ENCODE data around the gene MYOD1. TPM values are rescaled to one million over a fixed set of nuclear protein-coding genes. Genes with fewer than 3 reads are reported as not detected.

Gene MYOD1
- polyA plus RNA-seq, 1 experiment = not detected

DNA sequence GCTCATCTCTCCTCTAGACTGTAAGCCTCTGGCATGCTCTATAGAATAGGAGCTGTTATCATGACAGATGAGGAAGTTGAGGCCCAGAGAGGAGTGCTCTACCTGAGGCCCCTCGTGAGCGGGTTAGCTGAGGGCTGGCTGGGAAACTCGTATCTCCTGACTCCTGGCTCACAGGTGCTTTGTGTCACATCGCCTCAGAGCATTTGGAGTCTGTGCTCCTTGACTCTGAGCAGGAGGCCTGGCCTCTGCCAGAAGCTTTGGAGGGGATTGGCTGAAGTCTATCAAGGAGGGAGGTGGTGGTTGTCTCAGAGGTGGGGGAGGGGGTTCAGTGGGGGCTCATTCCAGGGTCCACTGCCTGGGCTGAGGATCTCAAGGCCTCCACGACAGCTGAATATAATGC, 22.6 kb downstream of the MYOD1 start:
- Histone ChIP-seq H3K27me3 (ENCODE audit: control insufficient read depth, insufficient read depth, low read length) (peaks cover 9% of the 10 kb centered on the region), H3K36me3 (ENCODE audit: control insufficient read depth, insufficient read depth, low read length) (no peaks in the 10 kb centered on the region), H3K4me3 (ENCODE audit: low read depth, low read length) (no peak overlapping the region)
- POLR2A ChIA-PET = no interaction called here
- CTCF ChIA-PET = interaction anchor here (1.2 to 21.3 kb wide), 3 partner anchors 11 to 238 kb away, joined by 4 to 533 read pairs (median 16); no protein-coding TSS in a partner anchor
- TF ChIP-seq, protein P1, sequence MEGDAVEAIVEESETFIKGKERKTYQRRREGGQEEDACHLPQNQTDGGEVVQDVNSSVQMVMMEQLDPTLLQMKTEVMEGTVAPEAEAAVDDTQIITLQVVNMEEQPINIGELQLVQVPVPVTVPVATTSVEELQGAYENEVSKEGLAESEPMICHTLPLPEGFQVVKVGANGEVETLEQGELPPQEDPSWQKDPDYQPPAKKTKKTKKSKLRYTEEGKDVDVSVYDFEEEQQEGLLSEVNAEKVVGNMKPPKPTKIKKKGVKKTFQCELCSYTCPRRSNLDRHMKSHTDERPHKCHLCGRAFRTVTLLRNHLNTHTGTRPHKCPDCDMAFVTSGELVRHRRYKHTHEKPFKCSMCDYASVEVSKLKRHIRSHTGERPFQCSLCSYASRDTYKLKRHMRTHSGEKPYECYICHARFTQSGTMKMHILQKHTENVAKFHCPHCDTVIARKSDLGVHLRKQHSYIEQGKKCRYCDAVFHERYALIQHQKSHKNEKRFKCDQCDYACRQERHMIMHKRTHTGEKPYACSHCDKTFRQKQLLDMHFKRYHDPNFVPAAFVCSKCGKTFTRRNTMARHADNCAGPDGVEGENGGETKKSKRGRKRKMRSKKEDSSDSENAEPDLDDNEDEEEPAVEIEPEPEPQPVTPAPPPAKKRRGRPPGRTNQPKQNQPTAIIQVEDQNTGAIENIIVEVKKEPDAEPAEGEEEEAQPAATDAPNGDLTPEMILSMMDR (IDR thresholded peaks at IDR 0.05; ENCODE audit: insufficient read depth, low read depth, low read length) = no peak
- DNase-seq (ENCODE audit: low read depth) = no peak

DNA sequence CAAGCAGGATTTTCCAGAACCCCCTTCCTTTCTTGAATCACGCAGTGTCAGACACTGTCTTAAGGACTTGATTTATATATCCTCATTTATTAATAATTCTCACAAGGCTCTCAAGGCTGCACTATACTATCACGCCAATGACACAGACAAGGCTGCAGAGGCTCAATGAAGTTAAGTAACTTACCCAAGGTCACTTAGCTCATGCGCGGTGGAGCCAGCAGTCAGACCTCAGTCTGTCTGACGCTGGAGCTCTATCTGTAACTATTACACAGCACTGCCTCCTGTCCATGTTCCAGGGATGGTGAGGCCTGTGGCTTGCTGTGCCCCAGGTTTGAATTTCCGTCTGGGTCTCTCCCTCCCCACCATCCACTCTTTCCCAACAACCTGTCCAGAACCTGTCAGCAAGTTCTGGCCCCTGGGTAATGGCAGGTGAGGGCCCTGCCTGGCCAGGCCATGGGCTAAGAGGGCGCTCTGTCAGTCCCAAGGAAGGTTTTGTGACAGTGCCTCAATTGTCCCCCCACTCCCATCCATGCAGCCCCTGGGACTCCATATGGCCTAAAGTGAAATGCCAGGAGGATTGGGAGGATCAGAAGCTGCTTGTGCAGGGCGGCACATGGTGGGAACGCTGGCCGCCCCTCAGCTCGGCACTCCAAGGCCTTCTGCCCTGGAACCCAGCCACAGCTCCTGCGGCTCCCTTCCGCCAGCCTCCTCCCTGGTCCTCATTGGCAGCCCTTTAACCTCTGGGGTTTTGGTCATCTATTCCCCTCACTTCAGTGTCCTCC, 23.8 kb downstream of the MYOD1 start:
- ChIA-PET POLR2A (no interaction called here), CTCF (interaction anchor here (21.3 kb wide), 1 partner anchor 236 kb away, joined by 533 read pairs; no protein-coding TSS in a partner anchor)
- Histone ChIP-seq H3K4me3 (ENCODE audit: low read depth, low read length) (no peak overlapping the region), H3K36me3 (ENCODE audit: control insufficient read depth, insufficient read depth, low read length) (no peaks in the 10 kb centered on the region), H3K27me3 (ENCODE audit: control insufficient read depth, insufficient read depth, low read length) (peaks cover 1% of the 10 kb centered on the region; the same call in 1 of the 2 replicates)
- no peak for DNase-seq (ENCODE audit: low read depth)
- TF ChIP-seq, protein P1 (IDR thresholded peaks at IDR 0.05; ENCODE audit: insufficient read depth, low read depth, low read length) = no peak

DNA sequence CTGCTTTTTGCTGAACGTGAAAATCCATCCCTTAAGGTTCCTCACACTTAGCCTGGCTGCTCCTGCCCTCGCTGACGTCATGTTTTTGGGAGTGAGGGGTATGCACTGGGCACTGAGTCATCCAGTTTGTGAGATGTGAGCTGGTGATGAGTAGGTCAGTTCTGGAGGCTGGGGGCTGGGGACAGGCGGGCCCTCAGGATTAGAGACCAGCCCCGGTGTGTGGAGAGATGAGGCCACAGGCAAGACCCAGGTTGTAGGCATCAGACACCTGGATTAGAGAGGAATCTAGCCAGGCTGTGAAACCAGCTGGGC, 24.4 kb downstream of the MYOD1 start:
- TF ChIP-seq, protein P1 (IDR thresholded peaks at IDR 0.05; ENCODE audit: insufficient read depth, low read depth, low read length) = no peak
- DNase-seq (ENCODE audit: low read depth) = no peak
- H3K4me3 ChIP-seq (ENCODE audit: low read depth, low read length) = no peak overlapping the region
- ChIA-PET CTCF (interaction anchor here (21.3 kb wide), 1 partner anchor 236 kb away, joined by 533 read pairs; no protein-coding TSS in a partner anchor), POLR2A (no interaction called here)
- H3K36me3 ChIP-seq (ENCODE audit: control insufficient read depth, insufficient read depth, low read length) = no peaks in the 10 kb centered on the region
- H3K27me3 ChIP-seq (ENCODE audit: control insufficient read depth, insufficient read depth, low read length) = no peaks in the 10 kb centered on the region

DNA sequence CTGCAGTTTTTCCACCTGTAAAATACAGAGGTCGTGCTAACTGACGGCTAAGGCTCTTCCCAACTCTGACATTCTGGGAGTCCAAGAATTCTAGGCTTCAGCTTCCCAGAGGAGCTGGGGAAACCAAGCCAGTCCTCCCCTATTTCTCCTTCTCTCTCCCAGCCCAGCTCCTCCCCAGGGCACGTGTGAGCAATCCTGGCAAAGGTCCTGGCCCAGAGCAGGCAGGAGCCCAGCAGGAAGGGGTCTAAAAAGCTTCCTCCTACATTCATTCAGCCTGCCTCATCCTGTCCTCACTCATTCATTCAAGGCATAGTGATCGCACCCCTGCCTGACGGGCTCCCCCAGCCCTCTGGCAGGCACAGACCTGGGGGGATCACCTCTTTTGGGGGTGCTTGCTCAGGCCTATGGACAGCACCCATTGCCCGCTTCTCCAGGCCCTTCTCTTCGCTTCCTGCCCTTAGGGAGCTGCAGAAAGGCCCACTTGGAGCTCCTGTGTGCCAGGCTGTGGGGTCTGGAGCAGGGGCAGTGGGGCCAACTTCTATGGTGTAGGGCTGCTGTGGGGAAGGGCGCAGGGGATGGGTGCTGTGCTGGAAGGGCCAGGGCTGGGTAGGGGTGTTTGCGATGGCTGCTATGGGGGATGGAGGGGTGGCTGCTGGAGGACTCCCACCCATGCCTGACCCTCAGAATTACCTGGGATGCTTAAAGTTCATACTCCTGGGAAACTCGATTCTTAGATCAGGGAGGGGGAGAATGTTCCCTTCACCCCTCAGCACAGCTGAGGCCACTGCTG, 25.0 kb downstream of the MYOD1 start:
- H3K27me3 ChIP-seq (ENCODE audit: control insufficient read depth, insufficient read depth, low read length) = no peaks in the 10 kb centered on the region
- ChIA-PET CTCF (interaction anchor here (0.9 to 21.3 kb wide), 2 partner anchors 16 to 235 kb away, joined by 3 to 533 read pairs; no protein-coding TSS in a partner anchor), POLR2A (no interaction called here)
- H3K36me3 ChIP-seq (ENCODE audit: control insufficient read depth, insufficient read depth, low read length) = no peaks in the 10 kb centered on the region
- DNase-seq (ENCODE audit: low read depth) = no peak
- H3K4me3 ChIP-seq (ENCODE audit: low read depth, low read length) = no peak overlapping the region
- TF ChIP-seq, protein P1 (IDR thresholded peaks at IDR 0.05; ENCODE audit: insufficient read depth, low read depth, low read length) = no peak
